Ectodermal cell (in vitro differentiated cells): ENCODE results near the gene COMMD3.
"Not testable (repeated sequence)": the region's sequence is repeated elsewhere in the genome, so short reads cannot be mapped to it uniquely, and the experiment has no call there.

ENCODE experiments used
- H3K27ac ChIP-seq: 2 replicates; pipeline ENCODE4 v1.7.0; 2013; ENCODE audit warnings: mild to moderate bottlenecking, low read depth, low read length; ENCODE audit not compliant: insufficient read depth, poor library complexity, severe bottlenecking
- H3K27me3 ChIP-seq: 2 replicates; pipeline ENCODE4 v1.7.0; 2013; ENCODE audit warnings: mild to moderate bottlenecking, low read length; ENCODE audit not compliant: insufficient read depth, control insufficient read depth, poor library complexity, severe bottlenecking
- H3K36me3 ChIP-seq: one replicate; pipeline ENCODE4 v1.7.0; 2013; ENCODE audit warnings: low read length; ENCODE audit not compliant: control insufficient read depth, insufficient read depth
- H3K4me1 ChIP-seq: one replicate; pipeline ENCODE4 v1.7.0; 2013; ENCODE audit warnings: low read length; ENCODE audit not compliant: control insufficient read depth, insufficient read depth
- H3K4me3 ChIP-seq: 2 replicates; pipeline ENCODE4 v1.7.0; 2013; ENCODE audit warnings: low read depth, low read length, control low read depth; ENCODE audit not compliant: insufficient read depth
- H3K9me3 ChIP-seq: 2 replicates; pipeline ENCODE4 v1.7.0; 2013; ENCODE audit warnings: mild to moderate bottlenecking, low read length, moderate library complexity; ENCODE audit not compliant: control insufficient read depth
- WGBS, 2 experiments: methylation state at CpG; one replicate each; pipeline ENCODE4 v1.1.7; 2013; ENCODE audit warnings: missing lambda C conversion rate in 2 of 2; 5-methylcytosine and 5-hydroxymethylcytosine counted together

COMMD3 gene

GRCh38 chr10:22305721-22306120, 10.5 kb upstream of the COMMD3 start:
- no peaks in the 10 kb centered on the region for H3K27me3 ChIP-seq
- no peaks in the 10 kb centered on the region for H3K4me1 ChIP-seq
- H3K27ac ChIP-seq: no peak overlapping the region
- WGBS, 2 experiments: no CpG with 5 or more reads among the region's 2 CpGs
- H3K36me3 ChIP-seq: no peaks in the 10 kb centered on the region
- H3K4me3 ChIP-seq: no peak overlapping the region
- no peaks in the 10 kb centered on the region for H3K9me3 ChIP-seq

DNA sequence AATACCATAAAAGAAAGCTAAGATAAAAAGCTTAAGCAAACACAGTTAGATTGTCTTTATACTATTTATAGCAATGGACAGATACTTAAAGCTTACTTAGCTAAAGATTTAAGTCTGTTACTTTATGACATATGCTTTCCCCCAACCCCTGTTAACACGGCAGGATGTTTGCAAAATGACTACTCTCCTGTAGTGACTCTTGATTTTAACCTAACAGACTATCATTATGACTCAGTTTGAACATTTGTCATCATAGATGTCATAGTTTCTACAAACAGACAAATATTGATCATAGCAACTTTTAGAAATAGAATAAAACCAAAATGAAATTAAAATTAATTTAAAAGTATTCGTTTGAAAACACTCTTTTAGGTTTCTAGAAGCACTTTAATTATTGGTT, 7.8 kb upstream of the COMMD3 start:
- H3K4me1 ChIP-seq: no peaks in the 10 kb centered on the region
- WGBS, 2 experiments: 96 to 100% methylated on average over 1 of the region's 2 CpGs
- peaks cover 6% of the 10 kb centered on the region for H3K27me3 ChIP-seq
- H3K4me3 ChIP-seq: no peak overlapping the region
- no peaks in the 10 kb centered on the region for H3K36me3 ChIP-seq
- H3K27ac ChIP-seq: no peak overlapping the region
- no peaks in the 10 kb centered on the region for H3K9me3 ChIP-seq

DNA sequence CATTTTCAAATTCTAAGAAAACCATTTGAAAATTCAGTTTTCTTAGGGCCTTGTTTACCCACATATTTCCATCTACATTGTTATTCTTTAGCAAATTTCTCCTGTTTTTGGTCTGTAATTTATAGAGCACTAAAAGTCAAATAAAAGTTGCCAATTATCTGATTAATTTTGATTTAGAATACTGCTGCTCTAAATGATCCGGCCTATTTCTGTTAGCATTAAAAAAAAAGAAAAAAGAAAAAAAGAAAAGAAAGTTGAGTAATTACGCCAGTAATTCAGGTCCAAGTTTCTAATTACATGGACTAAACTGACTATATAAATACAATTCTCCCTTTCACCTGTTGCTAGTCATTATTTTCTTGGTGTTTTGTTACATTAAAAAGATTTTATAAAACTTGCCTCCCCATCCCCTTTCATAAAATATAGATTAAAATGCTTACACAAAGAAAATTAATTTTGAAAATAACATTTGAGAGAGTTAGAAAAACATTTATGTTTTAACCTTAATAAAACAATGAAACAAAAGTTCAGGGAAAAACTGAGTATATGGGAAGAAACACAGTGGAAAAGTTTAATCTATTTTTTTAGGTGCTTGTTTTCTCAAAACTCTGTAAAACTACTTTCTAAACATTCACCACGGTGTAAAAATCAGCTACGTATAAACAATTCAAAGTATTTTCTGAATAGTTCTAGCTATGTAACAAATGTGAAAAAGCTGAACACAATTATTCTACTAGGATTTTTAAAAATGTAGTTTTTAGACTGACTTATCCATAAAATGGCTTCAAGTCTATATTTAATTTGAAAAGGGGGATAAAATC, 6.8 kb upstream of the COMMD3 start:
- 80 to 100% methylated on average over 1 of the region's 4 CpGs for WGBS, 2 experiments
- H3K4me3 ChIP-seq: no peak overlapping the region
- no peaks in the 10 kb centered on the region for H3K4me1 ChIP-seq
- H3K9me3 ChIP-seq: no peaks in the 10 kb centered on the region
- H3K27ac ChIP-seq: no peak overlapping the region
- peaks cover 16% of the 10 kb centered on the region for H3K27me3 ChIP-seq
- no peaks in the 10 kb centered on the region for H3K36me3 ChIP-seq

DNA sequence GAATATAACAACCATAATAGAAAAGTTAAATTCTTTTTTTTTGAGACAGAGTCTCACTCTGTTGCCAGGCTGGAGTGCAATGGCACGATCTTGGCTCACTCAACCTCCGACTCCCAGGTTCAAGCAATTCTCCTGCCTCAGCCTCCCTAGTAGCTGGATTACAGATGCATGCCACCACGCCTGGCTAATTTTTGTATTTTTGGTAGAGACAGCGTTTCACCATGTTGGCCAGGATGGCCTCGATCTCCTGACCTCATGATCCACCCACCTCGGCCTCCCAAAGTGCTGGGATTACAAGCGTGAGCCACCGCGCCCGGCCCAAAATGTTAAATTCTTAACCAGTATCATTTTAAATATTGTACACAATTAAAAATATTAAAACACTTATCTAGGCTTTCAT, 6.2 kb upstream of the COMMD3 start:
- not testable (repeated sequence) for H3K9me3 ChIP-seq, H3K4me1 ChIP-seq, H3K27ac ChIP-seq, H3K4me3 ChIP-seq, H3K36me3 ChIP-seq
- 87 to 93% methylated on average over 9 to 10 of the region's 10 CpGs for WGBS, 2 experiments
- H3K27me3 ChIP-seq: peaks cover 22% of the 10 kb centered on the region

- Histone ChIP-seq H3K27ac (no peak overlapping the region), H3K9me3 (no peaks in the 10 kb centered on the region)
Observed at GRCh38 chr10:22310928-22311327, 5.3 kb upstream of the COMMD3 start.

DNA sequence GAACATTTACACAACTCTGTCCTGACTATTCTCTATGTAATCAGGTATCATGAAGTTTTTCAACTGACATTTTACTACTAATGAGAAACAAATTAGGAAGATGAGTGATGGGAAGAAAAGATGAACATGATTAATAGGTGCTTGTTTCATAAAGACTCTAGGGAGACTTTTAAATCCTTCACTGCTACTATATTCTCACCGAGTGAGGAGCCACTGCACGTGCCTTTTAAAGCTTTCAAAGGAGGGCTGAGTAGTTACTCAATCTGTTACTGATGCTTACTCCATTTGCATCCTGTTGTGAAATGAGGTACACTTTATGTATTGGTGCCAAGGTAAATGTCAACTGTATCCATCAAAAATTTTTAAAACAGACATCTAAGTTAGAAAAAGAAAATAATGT, 1.3 kb upstream of the COMMD3 start:
- Histone ChIP-seq H3K27ac (no peak overlapping the region), H3K27me3 (peaks cover 62% of the 10 kb centered on the region), H3K9me3 (no peaks in the 10 kb centered on the region), H3K36me3 (no peaks in the 10 kb centered on the region), H3K4me3 (no peak overlapping the region), H3K4me1 (peaks cover 5% of the 10 kb centered on the region)
- 5 to 6% methylated on average over 2 of the region's 2 CpGs for WGBS, 2 experiments

More at GRCh38 chr10:22310928-22311327, 5.3 kb upstream of the COMMD3 start:
- Histone ChIP-seq H3K36me3 (no peaks in the 10 kb centered on the region), H3K4me3 (no peak overlapping the region), H3K27me3 (peaks cover 31% of the 10 kb centered on the region), H3K4me1 (no peaks in the 10 kb centered on the region)

GRCh38 chr10:22315455-22316285, 518 bp upstream of the COMMD3 start:
- H3K27me3 ChIP-seq: peaks cover 67% of the 10 kb centered on the region

GRCh38 chr10:22317076-22317370, 835 bp downstream of the COMMD3 start:
- WGBS, 2 experiments: 3 to 4% methylated on average over 6 of the region's 9 CpGs
- Histone ChIP-seq H3K36me3 (no peaks in the 10 kb centered on the region), H3K4me3 (peak overlapping the region; percentile 64), H3K4me1 (peaks cover 5% of the 10 kb centered on the region), H3K9me3 (no peaks in the 10 kb centered on the region), H3K27ac (no peak overlapping the region), H3K27me3 (peaks cover 69% of the 10 kb centered on the region)

More at GRCh38 chr10:22315455-22316285, 518 bp upstream of the COMMD3 start:
- no peaks in the 10 kb centered on the region for H3K36me3 ChIP-seq
- WGBS, 2 experiments: 1% methylated on average over 51 to 53 of the region's 53 CpGs
- no peak overlapping the region for H3K27ac ChIP-seq
- no peaks in the 10 kb centered on the region for H3K9me3 ChIP-seq
- H3K4me1 ChIP-seq: peaks cover 5% of the 10 kb centered on the region
- peak overlapping the region; percentile 64 for H3K4me3 ChIP-seq

- Histone ChIP-seq H3K4me3 (no peak overlapping the region), H3K27me3 (peaks cover 77% of the 10 kb centered on the region)
- 1 to 4% methylated on average over 3 to 4 of the region's 6 CpGs for WGBS, 2 experiments
Observed at GRCh38 chr10:22317771-22318565, 1.8 kb downstream of the COMMD3 start.

GRCh38 chr10:22318772-22319171, 2.6 kb downstream of the COMMD3 start:
- Histone ChIP-seq H3K4me3 (no peak overlapping the region), H3K9me3 (no peaks in the 10 kb centered on the region), H3K27me3 (peaks cover 77% of the 10 kb centered on the region), H3K4me1 (peaks cover 18% of the 10 kb centered on the region), H3K36me3 (no peaks in the 10 kb centered on the region), H3K27ac (no peak overlapping the region)
- WGBS, 2 experiments: 13 to 17% methylated on average over 1 to 3 of the region's 3 CpGs

More at GRCh38 chr10:22317771-22318565, 1.8 kb downstream of the COMMD3 start:
- H3K27ac ChIP-seq: no peak overlapping the region
- H3K4me1 ChIP-seq: peaks cover 11% of the 10 kb centered on the region
- no peaks in the 10 kb centered on the region for H3K9me3 ChIP-seq
- H3K36me3 ChIP-seq: no peaks in the 10 kb centered on the region
